Measurements from ENCODE around the gene BTK.
"Not testable (repeated sequence)": the region's sequence is repeated elsewhere in the genome, so short reads cannot be mapped to it uniquely, and the experiment has no call there.

The BTK gene

DNA sequence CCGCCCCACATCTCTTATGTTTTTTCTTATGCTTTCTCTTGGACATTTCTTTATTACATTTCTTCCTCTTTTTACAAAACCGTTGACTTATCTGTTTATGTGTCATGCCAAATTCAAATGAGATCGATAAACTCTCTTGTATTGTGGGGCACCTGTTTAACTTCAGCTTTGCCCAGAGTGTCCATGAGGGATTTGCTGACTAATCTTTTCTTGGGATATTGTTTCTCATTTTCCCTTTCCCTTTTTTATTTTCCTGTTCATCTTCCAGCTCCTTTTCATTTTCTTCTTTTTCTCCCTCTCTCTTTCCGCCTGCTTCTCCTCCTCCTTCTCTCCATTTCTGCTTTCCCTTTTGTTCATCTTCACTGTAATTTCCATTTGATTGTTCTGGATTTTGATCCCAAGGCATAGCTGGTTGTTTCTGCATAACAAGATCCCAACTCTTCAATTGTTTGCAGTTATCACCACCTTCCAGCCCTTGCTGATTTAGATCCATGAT is 48.2 kb downstream of the BTK start:
- DNase-seq (ENCODE audit: low read depth) = no peak

- DNase-seq (ENCODE audit: low read depth) = not testable (repeated sequence)
Observed at GRCh38 chrX:101334310-101334709, 51.7 kb downstream of the BTK start.

DNA sequence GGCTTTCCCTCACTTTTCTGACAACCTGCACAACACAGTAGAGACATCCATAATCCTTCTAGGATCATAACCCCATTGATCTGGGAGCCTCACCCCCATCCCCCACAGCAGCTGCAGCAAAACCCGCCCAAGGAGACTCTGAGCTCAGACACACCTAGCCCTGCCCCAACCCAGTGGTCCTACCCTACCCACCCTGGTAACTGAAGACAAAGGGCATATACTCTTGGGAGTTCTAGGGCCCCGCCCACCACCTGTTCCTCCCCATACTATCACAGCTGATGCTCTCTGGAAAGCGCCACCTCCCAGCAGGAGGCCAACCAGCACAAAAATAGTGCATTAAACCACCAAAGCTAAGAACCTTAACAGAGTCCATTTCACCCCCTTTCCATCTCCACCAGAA is 59.4 kb downstream of the BTK start:
- DNase-seq (ENCODE audit: low read depth) = not testable (repeated sequence)

- DNase-seq (ENCODE audit: low read depth) = no peak
Observed at GRCh38 chrX:101303790-101304189, 82.2 kb downstream of the BTK start.
